ENCODE results near the gene SRBD1.

DNA sequence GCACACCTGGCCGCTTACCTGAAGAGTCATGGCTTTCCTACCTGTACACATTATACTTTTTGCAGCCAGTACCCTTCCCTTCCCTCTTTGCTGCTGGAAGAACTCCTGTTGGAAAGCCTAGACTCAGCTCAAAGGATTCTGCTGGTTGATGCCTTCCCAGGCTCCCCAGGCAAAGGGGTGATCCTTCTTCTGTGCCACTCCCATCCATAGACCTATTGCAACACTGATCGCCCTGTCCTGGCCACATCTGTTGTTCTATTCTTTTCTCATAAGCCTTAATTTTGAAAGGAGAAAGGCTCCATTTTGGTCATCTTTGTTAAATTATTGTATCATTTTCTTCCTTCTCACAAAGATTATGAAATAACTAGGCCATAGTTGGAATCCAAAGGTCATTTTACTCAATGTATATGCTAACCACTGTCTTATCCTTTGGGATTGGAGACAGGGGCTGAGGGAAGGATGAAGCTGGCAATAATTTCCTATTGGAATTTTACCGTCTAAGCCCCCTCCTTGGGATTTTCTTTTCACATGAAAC lies 37.0 kb upstream of the SRBD1 start:
- TF ChIP-seq CTCF (IDR thresholded peaks at IDR 0.05; ENCODE audit: low read length) = no peak
- TF ChIP-seq EZH2phosphoT487 (IDR thresholded peaks at IDR 0.05; ENCODE audit: low read length) = no peak

All from MM.1S (cell line).